Peyer's patch (tissue), 4 donors: ENCODE data around the gene RPL41.
"Not testable (repeated sequence)": the region's sequence is repeated elsewhere in the genome, so short reads cannot be mapped to it uniquely, and the experiment has no call there.

ENCODE experiments used
- CTCF ChIP-seq, 6 experiments: fragments of 450-650 bp in 4 of 6; fragments of 200-600 bp in 2 of 6; sonication (generic) in 1 of 6; IDR thresholded peaks; one replicate each; pipeline ENCODE4 v1.5.1; 2017 to 2019; ENCODE audit warnings: antibody characterized with exemption in 6 of 6, mild to moderate bottlenecking in 3 of 6, moderate library complexity in 1 of 6
- POLR2A ChIP-seq, 2 donors: fragments of 450-650 bp; IDR thresholded peaks; one replicate each; pipeline ENCODE4 v1.5.1; 2017; ENCODE audit warnings: antibody characterized with exemption in 2 of 2, mild to moderate bottlenecking in 2 of 2, moderate library complexity in 2 of 2

GRCh38 chr12:56117082-56117706, 761 bp downstream of the RPL41 start:
- TF ChIP-seq CTCF, POLR2A (IDR thresholded peaks at IDR 0.05): not testable (repeated sequence)
